Heart right ventricle (tissue), 16 donors: Measurements from ENCODE around the gene PRR7. TPM values are rescaled to one million over a fixed set of nuclear protein-coding genes. Genes with fewer than 3 reads are reported as not detected.

Experiments
- ATAC-seq, 8 donors: fragments of 200-7000 bp; cut with Tn5 transposase; one replicate each; pipeline ENCODE4 v1.9.1; 2020; ENCODE audit warnings: mild to moderate bottlenecking in 8 of 8, moderate library complexity in 8 of 8, moderate number of reproducible peaks in 1 of 8
- DNase-seq, 2 donors: peaks; one replicate each; pipeline ENCODE4 v3.0.0-alpha.2; 2020
- H3K27ac ChIP-seq, 10 donors: fragments of 200-600 bp; sonication (generic) in 2 of 10; one replicate each; pipeline versions ENCODE4 v1.5.0 to v1.8.0; 2020 to 2022; ENCODE audit warnings: mild to moderate bottlenecking in 3 of 10
- H3K27me3 ChIP-seq, 7 donors: fragments of 200-600 bp; one replicate each; pipeline ENCODE4 v1.8.0; 2021 to 2022; ENCODE audit warnings: mild to moderate bottlenecking in 2 of 7
- H3K36me3 ChIP-seq, 9 donors: fragments of 200-600 bp; sonication (generic) in 1 of 9; one replicate each; pipeline versions ENCODE4 v1.5.0 to v1.8.0; 2020 to 2022; ENCODE audit warnings: mild to moderate bottlenecking in 2 of 9
- H3K4me1 ChIP-seq, 9 donors: fragments of 200-600 bp; sonication (generic) in 1 of 9; one replicate each; pipeline versions ENCODE4 v1.5.0 to v1.8.0; 2020 to 2022; ENCODE audit warnings: mild to moderate bottlenecking in 4 of 9
- H3K4me3 ChIP-seq, 10 donors: fragments of 200-600 bp; sonication (generic) in 2 of 10; one replicate each; pipeline versions ENCODE4 v1.5.0 to v1.8.0; 2020 to 2022; ENCODE audit warnings: mild to moderate bottlenecking in 7 of 10, moderate library complexity in 2 of 10
- H3K9me3 ChIP-seq, 11 donors: fragments of 200-600 bp in 10 of 11; sonication (generic) in 2 of 11; one replicate each; pipeline versions ENCODE4 v1.5.0 to v1.8.0; 2013 to 2022; ENCODE audit warnings: mild to moderate bottlenecking in 2 of 11, control low read depth in 1 of 11, moderate library complexity in 1 of 11
- CTCF ChIP-seq, 9 donors: fragments of 200-600 bp; sonication (generic) in 2 of 9; IDR thresholded peaks; one replicate each; pipeline versions ENCODE4 v1.5.0 to v1.8.0; 2021 to 2022; ENCODE audit warnings: antibody characterized with exemption in 9 of 9, mild to moderate bottlenecking in 5 of 9, moderate library complexity in 1 of 9
- WGBS, 2 donors: extraction: QIAGEN DNeasy Blood & Tissue Kit; methylation state at CpG; one replicate each; pipeline ENCODE4 v1.1.7; 2013; ENCODE audit warnings: inconsistent platforms in 1 of 2; 5-methylcytosine and 5-hydroxymethylcytosine counted together
- intact Hi-C, 10 donors: fragments of 100-400 bp; cut with DNase I; formaldehyde crosslinking; loops; one replicate each; pipeline versions ENCODE4 v1.11.1 to v1.14.2; 2022
- polyA plus RNA-seq, 2 donors: library from polyadenylated mRNA; stranded (reverse); fragments of 200-250 nt; gene quantifications; one replicate each; pipeline ENCODE4 v1.2.3, GENCODE V29; 2013
- total RNA-seq, 10 donors: library from RNA; stranded (reverse); fragmentation: NEBNext Ultra II Directional in 3 of 10; extraction: Animal tissue kit (Norgen Biotek cat#: 25700) in 3 of 10; gene quantifications; one replicate each; pipeline versions ENCODE4 v1.2.1 to v1.2.4, GENCODE V29; 2021 to 2023
- donor health status: Arrhythmogenic right ventricular cardiomyopathy.
- donor health status: ischemic (EF 13 %, LVEDD 7.1; RV severe dilation, severe dysfunction).
- donor health status: healthy with polysubstance abuse.
- donor health status: DM: no; HTN: yes; CAD: no.
- donor health status: DM: no; HTN: no; CAD: no.
- donor health status: ischemic (EF 25% LVEDD 6.9; RV normal size, moderate dysfunction).
- donor health status: ischemic (EF 25% LVEDD 5.7; RV mildly dilated, moderate dysfunction).
- donor health status: healthy.
- donor health status: DM: yes; HTN: yes; CAD: no.
- donor health status: Ischemic cardiomyopathy.
- donor health status: ischemic (EF 35%, LVEDD 5.7; RV mildly dilated, moderate dysfunction).
- donor health status: nonischemic (EF 11% LVEDD 7.7; RV severe dilation, severe dysfunction).
- donor health status: DM: yes; HTN: yes; CAD: no.
- donor health status: PGD.
- donor health status: ischemic (EF 29% LVEDD 5.4; RV normal size, mild dysfunction).
- donor health status: nonischemic (EF 23%, LVEDD 6.1; RV moderate dilation, normal function).

PRR7 gene
- total and polyA plus RNA-seq, 12 donors, result 0.97 to 2.9 (median 2.0) TPM

- WGBS, 2 donors, result 9% methylated on average over 31 of the region's 31 CpGs
- H3K36me3 ChIP-seq, result peaks cover 0 to 22% (median 10%) of the 10 kb centered on the region in 9 donors
- H3K9me3 ChIP-seq, result no peaks in the 10 kb centered on the region
- intact Hi-C loops, result loop anchor here (1.0 to 10.0 kb wide), 14 partner anchors 29 to 339 kb away; partner anchors contain the start of genes F12 (in 2 of the 10), MXD3 (in 2 of the 10), PDLIM7 (in 2 of the 10) and PFN3 (in 1 of the 10)
- H3K27ac ChIP-seq, result peak overlapping the region; percentile 1 to 82 (median 74)
- H3K27me3 ChIP-seq, result peaks cover 0 to 43% (median 2%) of the 10 kb centered on the region in 7 donors
- TF ChIP-seq CTCF (IDR thresholded peaks at IDR 0.05), result no peak
- ATAC-seq, result peak in 7 of 8 donors; percentile 7 to 28 (median 18)
- peak overlapping the region; percentile 15 to 84 (median 63) for H3K4me3 ChIP-seq
- peaks cover 10 to 57% (median 38%) of the 10 kb centered on the region in 9 donors for H3K4me1 ChIP-seq
- peak in 1 of 2 donors; percentile 46 for DNase-seq
Measured at GRCh38 chr5:177453852-177454396, 7.3 kb downstream of the PRR7 start.

- 0 to 1% methylated on average over 62 to 84 of the region's 84 CpGs for WGBS, 2 donors
Measured at GRCh38 chr5:177454397-177455035, 7.9 kb downstream of the PRR7 start.

GRCh38 chr5:177455036-177455660, 8.5 kb downstream of the PRR7 start:
- Histone ChIP-seq H3K36me3 (peaks cover 0 to 33% (median 13%) of the 10 kb centered on the region in 9 donors), H3K27me3 (peaks cover 0 to 31% (median 0%) of the 10 kb centered on the region in 7 donors), H3K9me3 (no peaks in the 10 kb centered on the region), H3K4me3 (peak overlapping the region; percentile 39 to 84 (median 63)), H3K27ac (peak overlapping the region in 9 of 10 donors; percentile 65 to 82 (median 75)), H3K4me1 (peaks cover 10 to 57% (median 38%) of the 10 kb centered on the region in 9 donors)
- peak; percentile 78 to 82 for DNase-seq
- 0% methylated on average over 69 to 80 of the region's 80 CpGs for WGBS, 2 donors
- peak; percentile 24 to 62 (median 39) for ATAC-seq
- TF ChIP-seq CTCF (IDR thresholded peaks at IDR 0.05), result peak; percentile 48 to 82 (median 73)
- intact Hi-C loops, result loop anchor here (1.0 to 10.0 kb wide), 12 partner anchors 30 to 340 kb away; partner anchors contain the start of genes MXD3 (in 2 of the 10) and PDLIM7 (in 2 of the 10)

More at GRCh38 chr5:177454397-177455035, 7.9 kb downstream of the PRR7 start:
- H3K4me1 ChIP-seq, result peaks cover 10 to 57% (median 38%) of the 10 kb centered on the region in 9 donors
- H3K36me3 ChIP-seq, result peaks cover 0 to 28% (median 13%) of the 10 kb centered on the region in 9 donors
- peak; percentile 88 to 98 (median 93) for TF ChIP-seq CTCF (IDR thresholded peaks at IDR 0.05)
- peak overlapping the region; percentile 39 to 84 (median 63) for H3K4me3 ChIP-seq
- intact Hi-C loops, result loop anchor here (1.0 to 10.0 kb wide), 17 partner anchors 30 to 340 kb away; partner anchors contain the start of genes PDLIM7 (in 3 of the 10), F12 (in 2 of the 10), MXD3 (in 2 of the 10) and PFN3 (in 1 of the 10)
- H3K27ac ChIP-seq, result peak overlapping the region; percentile 1 to 82 (median 74)
- DNase-seq, result peak; percentile 91 to 93
- ATAC-seq, result peak; percentile 63 to 77 (median 74)
- no peaks in the 10 kb centered on the region for H3K9me3 ChIP-seq
- peaks cover 0 to 38% (median 2%) of the 10 kb centered on the region in 7 donors for H3K27me3 ChIP-seq
